ENCODE data around the gene FUNDC2.

DNA sequence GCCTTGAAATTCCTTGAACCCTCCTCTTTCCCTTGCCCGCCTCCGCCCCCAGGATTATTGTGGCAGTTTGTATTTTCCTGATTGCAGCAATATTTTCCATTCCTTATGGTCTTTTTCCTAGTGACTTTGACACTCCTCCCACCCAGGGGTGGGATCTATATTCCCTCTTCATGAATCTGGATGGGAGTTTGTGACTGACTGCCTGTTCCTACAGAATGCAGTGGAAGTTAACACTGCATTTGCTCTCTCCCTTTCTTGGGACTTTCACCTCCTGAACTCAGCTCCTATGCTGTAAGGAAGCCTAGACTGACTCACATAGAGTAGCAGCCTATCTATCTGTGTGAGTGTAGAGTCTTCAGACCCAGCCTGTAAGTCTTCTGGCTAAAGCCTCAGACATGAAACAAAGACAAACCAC, 2.2 kb downstream of the FUNDC2 start:
- TF ChIP-seq, protein P1, sequence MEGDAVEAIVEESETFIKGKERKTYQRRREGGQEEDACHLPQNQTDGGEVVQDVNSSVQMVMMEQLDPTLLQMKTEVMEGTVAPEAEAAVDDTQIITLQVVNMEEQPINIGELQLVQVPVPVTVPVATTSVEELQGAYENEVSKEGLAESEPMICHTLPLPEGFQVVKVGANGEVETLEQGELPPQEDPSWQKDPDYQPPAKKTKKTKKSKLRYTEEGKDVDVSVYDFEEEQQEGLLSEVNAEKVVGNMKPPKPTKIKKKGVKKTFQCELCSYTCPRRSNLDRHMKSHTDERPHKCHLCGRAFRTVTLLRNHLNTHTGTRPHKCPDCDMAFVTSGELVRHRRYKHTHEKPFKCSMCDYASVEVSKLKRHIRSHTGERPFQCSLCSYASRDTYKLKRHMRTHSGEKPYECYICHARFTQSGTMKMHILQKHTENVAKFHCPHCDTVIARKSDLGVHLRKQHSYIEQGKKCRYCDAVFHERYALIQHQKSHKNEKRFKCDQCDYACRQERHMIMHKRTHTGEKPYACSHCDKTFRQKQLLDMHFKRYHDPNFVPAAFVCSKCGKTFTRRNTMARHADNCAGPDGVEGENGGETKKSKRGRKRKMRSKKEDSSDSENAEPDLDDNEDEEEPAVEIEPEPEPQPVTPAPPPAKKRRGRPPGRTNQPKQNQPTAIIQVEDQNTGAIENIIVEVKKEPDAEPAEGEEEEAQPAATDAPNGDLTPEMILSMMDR (conservative IDR thresholded peaks at IDR 0.05; ENCODE audit: low read depth, low read length), result no peak
- TF ChIP-seq EZH2 (IDR thresholded peaks at IDR 0.05; ENCODE audit: low read length, unreplicated experiment), result no peak
- TF ChIP-seq EZH2phosphoT487 (IDR thresholded peaks at IDR 0.05; ENCODE audit: borderline replicate concordance, low read length), result no peak

Measured in PC-3 (cell line).